Heart left ventricle (tissue), 16 donors: ENCODE data around the gene ANKRD37. TPM values are rescaled to one million over a fixed set of nuclear protein-coding genes. Genes with fewer than 3 reads are reported as not detected.

Experiments
- ATAC-seq, 4 donors: fragments of 200-7000 bp; cut with Tn5 transposase; one replicate each; pipeline ENCODE4 v1.9.1; 2020 to 2022; ENCODE audit warnings: moderate library complexity in 4 of 4, mild to moderate bottlenecking in 3 of 4, moderate number of reproducible peaks in 1 of 4
- DNase-seq, 5 donors: peaks; one replicate each; pipeline ENCODE4 v3.0.0-alpha.2; 2020
- H3K27ac ChIP-seq, 12 donors: fragments of 200-600 bp; sonication (generic) in 4 of 12; one replicate each; pipeline versions ENCODE4 v1.5.0 to v1.8.0; 2016 to 2022; ENCODE audit warnings: mild to moderate bottlenecking in 2 of 12
- H3K27me3 ChIP-seq, 9 donors: fragments of 200-600 bp; sonication (generic) in 2 of 9; one replicate each; pipeline versions ENCODE4 v1.5.1 to v1.8.0; 2016 to 2022; ENCODE audit warnings: mild to moderate bottlenecking in 3 of 9
- H3K36me3 ChIP-seq, 9 donors: fragments of 200-600 bp; sonication (generic) in 2 of 9; one replicate each; pipeline versions ENCODE4 v1.5.0 to v1.8.0; 2018 to 2022; ENCODE audit warnings: mild to moderate bottlenecking in 2 of 9
- H3K4me1 ChIP-seq, 12 donors: fragments of 200-600 bp; sonication (generic) in 4 of 12; one replicate each; pipeline versions ENCODE4 v1.5.0 to v1.8.0; 2016 to 2022; ENCODE audit warnings: mild to moderate bottlenecking in 3 of 12
- H3K4me3 ChIP-seq, 12 donors: fragments of 200-600 bp; sonication (generic) in 4 of 12; one replicate each; pipeline versions ENCODE4 v1.5.0 to v1.8.0; 2017 to 2022; ENCODE audit warnings: mild to moderate bottlenecking in 9 of 12, moderate library complexity in 4 of 12
- H3K9me3 ChIP-seq, 12 donors: fragments of 200-600 bp; sonication (generic) in 4 of 12; one replicate each; pipeline versions ENCODE4 v1.5.0 to v1.8.0; 2016 to 2022; ENCODE audit warnings: mild to moderate bottlenecking in 1 of 12
- CTCF ChIP-seq, 12 donors: fragments of 200-600 bp; sonication (generic) in 4 of 12; IDR thresholded peaks; one replicate each; pipeline versions ENCODE4 v1.5.0 to v1.8.0; 2018 to 2022; ENCODE audit warnings: antibody characterized with exemption in 12 of 12, mild to moderate bottlenecking in 5 of 12
- POLR2A ChIP-seq, 2 donors: fragments of 450-650 bp; IDR thresholded peaks; one replicate each; pipeline ENCODE4 v1.6.1; 2017; ENCODE audit warnings: antibody characterized with exemption in 2 of 2, mild to moderate bottlenecking in 2 of 2, moderate library complexity in 2 of 2
- WGBS, 4 donors: extraction: QIAGEN DNeasy Blood & Tissue Kit in 2 of 4; methylation state at CpG; one replicate each; pipeline versions ENCODE4 v1.1.5 to v1.1.7; 2013 to 2018; 5-methylcytosine and 5-hydroxymethylcytosine counted together
- intact Hi-C, 10 donors: fragments of 100-400 bp; cut with DNase I; formaldehyde crosslinking; loops; one replicate each; pipeline versions ENCODE4 v1.11.1 to v1.14.2; 2022
- polyA plus RNA-seq, 2 donors: library from polyadenylated mRNA; stranded (reverse); fragments of 200-250 nt; gene quantifications; one replicate each; pipeline ENCODE4 v1.2.3, GENCODE V29; 2013
- total RNA-seq, 9 donors: library from RNA; depleted of rRNA in 2 of 9; stranded (reverse); fragments of >200 nt in 2 of 9; fragmentation: NEBNext Ultra II Directional in 3 of 9; extraction: Animal tissue kit (Norgen Biotek cat#: 25700) in 3 of 9; gene quantifications; one replicate each; pipeline versions ENCODE4 v1.1.0 to v1.2.4, GENCODE V29; 2016 to 2023
- donor health status: ischemic (EF 13 %, LVEDD 7.1; RV severe dilation, severe dysfunction).
- donor health status: healthy with polysubstance abuse.
- donor health status: DM: no; HTN: yes; CAD: no.
- donor health status: DM: no; HTN: no; CAD: no.
- donor health status: ischemic (EF 25% LVEDD 6.9; RV normal size, moderate dysfunction).
- donor health status: ischemic (EF 25% LVEDD 5.7; RV mildly dilated, moderate dysfunction).
- donor health status: healthy.
- donor health status: DM: yes; HTN: yes; CAD: no.
- donor health status: ischemic (EF 35%, LVEDD 5.7; RV mildly dilated, moderate dysfunction).
- donor health status: nonischemic (EF 11% LVEDD 7.7; RV severe dilation, severe dysfunction).
- donor health status: DM: yes; HTN: yes; CAD: no.
- donor health status: PGD.
- donor health status: ischemic (EF 29% LVEDD 5.4; RV normal size, mild dysfunction).
- donor health status: nonischemic (EF 23%, LVEDD 6.1; RV moderate dilation, normal function).

The ANKRD37 gene
- total and polyA plus RNA-seq, 11 donors = 8.4 to 30.6 (median 12.2) TPM

GRCh38 chr4:185387957-185388356 lies 8.7 kb upstream of the ANKRD37 start:
- WGBS, 4 donors = 91 to 95% (median 95%) methylated on average over 12 of the region's 12 CpGs
- no peaks in the 10 kb centered on the region for H3K27me3 ChIP-seq
- no peak for ATAC-seq

GRCh38 chr4:185390941-185391340 lies 5.7 kb upstream of the ANKRD37 start:
- DNase-seq = no peak
- Histone ChIP-seq H3K27ac (no peak overlapping the region), H3K9me3 (no peaks in the 10 kb centered on the region), H3K27me3 (no peaks in the 10 kb centered on the region), H3K36me3 (no peaks in the 10 kb centered on the region), H3K4me1 (peaks cover 0 to 11% (median 2%) of the 10 kb centered on the region in 12 donors), H3K4me3 (no peak overlapping the region)
- ATAC-seq = no peak
- 96 to 98% (median 97%) methylated on average over 6 of the region's 6 CpGs for WGBS, 4 donors
- intact Hi-C loops = loop anchor here in 5 of 10 donors (5.0 to 10.0 kb wide), 4 partner anchors 49 to 204 kb away; partner anchors contain the start of genes CFAP97 (in 2 of the 5) and SNX25 (in 2 of the 5)
- TF ChIP-seq POLR2A (IDR thresholded peaks at IDR 0.05) (no peak), CTCF (IDR thresholded peaks at IDR 0.05) (no peak)

More at GRCh38 chr4:185387957-185388356, 8.7 kb upstream of the ANKRD37 start:
- DNase-seq = no peak
- Histone ChIP-seq H3K4me3 (no peak overlapping the region), H3K36me3 (no peaks in the 10 kb centered on the region), H3K4me1 (peaks cover 0 to 14% (median 0%) of the 10 kb centered on the region in 12 donors), H3K9me3 (no peaks in the 10 kb centered on the region), H3K27ac (no peak overlapping the region)
- intact Hi-C loops = no loop called here
- TF ChIP-seq CTCF (IDR thresholded peaks at IDR 0.05) = no peak
- no peak for TF ChIP-seq POLR2A (IDR thresholded peaks at IDR 0.05)

- 93 to 98% (median 98%) methylated on average over 1 of the region's 1 CpG for WGBS, 4 donors
- no peak for DNase-seq
These were observed 4.5 kb upstream of the ANKRD37 start for GRCh38 chr4:185392156-185392555.

More at GRCh38 chr4:185392156-185392555, 4.5 kb upstream of the ANKRD37 start:
- H3K4me1 ChIP-seq = peaks cover 0 to 16% (median 5%) of the 10 kb centered on the region in 12 donors
- no peak overlapping the region for H3K4me3 ChIP-seq
- no peaks in the 10 kb centered on the region for H3K36me3 ChIP-seq
- no peaks in the 10 kb centered on the region for H3K9me3 ChIP-seq
- intact Hi-C loops = loop anchor here in 5 of 10 donors (5.0 to 10.0 kb wide), 4 partner anchors 50 to 203 kb away; partner anchors contain the start of genes CFAP97 (in 2 of the 5) and SNX25 (in 2 of the 5)
- ATAC-seq = no peak
- no peak overlapping the region for H3K27ac ChIP-seq
- no peak for TF ChIP-seq POLR2A (IDR thresholded peaks at IDR 0.05)
- no peak for TF ChIP-seq CTCF (IDR thresholded peaks at IDR 0.05)
- H3K27me3 ChIP-seq = no peaks in the 10 kb centered on the region
